K562 (cell line): ENCODE data around the gene FMN2. TPM values are rescaled to one million over a fixed set of nuclear protein-coding genes. Genes with fewer than 3 reads are reported as not detected.

Source experiments
- ATAC-seq: fragments of 200-7000 bp; cut with Tn5 transposase; 3 replicates; pipeline ENCODE4 v1.9.1; 2020; ENCODE audit warnings: moderate library complexity
- BruUV-seq: library from RNA; stranded (reverse); fragments of 400-500 nt; replicated peaks from 2 replicates; lab custom pipeline; 2021; lab: Mats Ljungman, UMichigan
- CTCF ChIA-PET: fragments of 300-600 bp; formaldehyde crosslinking; extraction: SDS; loops from one replicate; lab custom pipeline; 2021; ENCODE audit warnings: low intra/inter-chr PET ratio; lab: Yijun Ruan, JAX
- POLR2A ChIA-PET: fragments of 300-600, 350-650 bp; sonication (Branson Sonifier 250); formaldehyde crosslinking; extraction: SDS; loops from one replicate; lab custom pipeline; 2021; ENCODE audit warnings: antibody characterized with exemption, inconsistent platforms; lab: Yijun Ruan, JAX
- DNase-seq, 4 experiments: peaks; one replicate each; pipeline versions ENCODE4 v3.0.0 to v3.0.0-alpha.2; 2011 to 2018; ENCODE audit warnings: low spot score in 3 of 4, mixed read lengths in 3 of 4; ENCODE audit errors: extremely low read depth in 1 of 4
- FAIRE-seq: peaks from 2 replicates; lab custom pipeline; 2011; peaks lifted over from hg19 to GRCh38; lab: Jason Lieb, UNC
- H2AFZ ChIP-seq: 2 replicates; pipeline ENCODE4 v1.6.0; 2011; ENCODE audit warnings: low read depth, low read length, control low read depth, inconsistent platforms
- H3K27ac ChIP-seq: fragments of 200-600 bp; 3 replicates; pipeline ENCODE4 v1.8.0; 2011; ENCODE audit warnings: low read depth, mild to moderate bottlenecking, control low read depth, inconsistent platforms, low read length, moderate library complexity, mixed read lengths; ENCODE audit errors: extremely low read depth
- H3K27me3 ChIP-seq, 2 experiments: fragments of 300-600 bp in 1 of 2; 2 replicates in 1 of 2; 3 replicates in 1 of 2; pipeline versions ENCODE4 v1.6.0 to v1.8.0; 2011; ENCODE audit warnings: inconsistent platforms in 2 of 2, low read length in 2 of 2, mild to moderate bottlenecking in 1 of 2, mixed read lengths in 1 of 2, moderate library complexity in 1 of 2; ENCODE audit not compliant: control insufficient read depth in 2 of 2, insufficient read depth in 2 of 2
- H3K36me3 ChIP-seq: fragments of 300-600 bp; 3 replicates; pipeline ENCODE4 v1.8.0; 2011; ENCODE audit warnings: mild to moderate bottlenecking, low read length, inconsistent platforms; ENCODE audit not compliant: control insufficient read depth, insufficient read depth
- H3K4me1 ChIP-seq, 2 experiments: fragments of 200-600 bp in 1 of 2; replicated peaks in 1 of 2; 2 replicates in 1 of 2; 3 replicates in 1 of 2; pipeline versions ENCODE4 v1.5.1 to v1.8.0; 2011; ENCODE audit warnings: inconsistent platforms in 2 of 2, low read length in 2 of 2, mild to moderate bottlenecking in 1 of 2, mixed read lengths in 1 of 2, moderate library complexity in 1 of 2; ENCODE audit not compliant: control insufficient read depth in 2 of 2, insufficient read depth in 2 of 2
- H3K4me2 ChIP-seq: 2 replicates; pipeline ENCODE4 v1.6.1; 2011; ENCODE audit warnings: low read length, control low read depth, inconsistent platforms, mixed read lengths; ENCODE audit not compliant: insufficient read depth
- H3K4me3 ChIP-seq: fragments of 200-600 bp; sonication (generic), shearing (Covaris generic); 2 replicates; pipeline ENCODE4 v1.5.1; 2016; ENCODE audit warnings: control low read depth, inconsistent platforms
- H3K79me2 ChIP-seq: fragments of 200-600 bp; 3 replicates; pipeline ENCODE4 v1.8.0; 2011; ENCODE audit warnings: low read length, inconsistent platforms; ENCODE audit not compliant: control insufficient read depth, insufficient read depth
- H3K9ac ChIP-seq, 2 experiments: 2 replicates each; pipeline versions ENCODE4 v1.6.0 to v1.6.1; 2011; ENCODE audit warnings: low read depth in 2 of 2, low read length in 2 of 2, control low read depth in 1 of 2, inconsistent platforms in 1 of 2, mild to moderate bottlenecking in 1 of 2, mixed read lengths in 1 of 2; ENCODE audit not compliant: insufficient read depth in 1 of 2
- H3K9me1 ChIP-seq: one replicate; pipeline ENCODE4 v1.6.0; 2011; ENCODE audit warnings: inconsistent platforms, mild to moderate bottlenecking, low read length, moderate library complexity; ENCODE audit not compliant: control insufficient read depth, insufficient read depth
- H3K9me3 ChIP-seq: replicated peaks from 2 replicates; pipeline ENCODE4 v1.5.1; 2011; ENCODE audit warnings: low read depth, low read length, inconsistent platforms; ENCODE audit not compliant: control insufficient read depth, insufficient read depth
- H4K20me1 ChIP-seq: replicated peaks from 2 replicates; pipeline ENCODE4 v1.6.1; 2011; ENCODE audit warnings: low read length, inconsistent platforms, mixed read lengths; ENCODE audit not compliant: control insufficient read depth, insufficient read depth
- BCOR ChIP-seq: fragments of 450-650 bp; IDR thresholded peaks from 2 replicates; pipeline ENCODE4 v1.6.1; 2016
- BRCA1 ChIP-seq, 2 experiments: fragments of 450-650 bp in 1 of 2; sonication (generic) in 1 of 2; formaldehyde crosslinking in 1 of 2; IDR thresholded peaks; 2 replicates each; pipeline versions ENCODE4 v1.5.0 to v1.6.1; 2017 to 2020; ENCODE audit warnings: mild to moderate bottlenecking in 1 of 2, missing genetic modification reagents in 1 of 2
- DNMT1 ChIP-seq: fragments of 450-650 bp; IDR thresholded peaks from 2 replicates; pipeline ENCODE4 v1.6.1; 2016; ENCODE audit warnings: antibody characterized with exemption, mild to moderate bottlenecking
- GABPA ChIP-seq: fragments of 200-800 bp; sonication (Bioruptor generic); conservative IDR thresholded peaks from 2 replicates; pipeline ENCODE4 v1.6.1; 2016; ENCODE audit warnings: low read depth, missing genetic modification characterization, missing compliant biosample characterization
- MCM5 ChIP-seq: fragments of 450-650 bp; IDR thresholded peaks from 2 replicates; pipeline ENCODE4 v1.6.1; 2016; ENCODE audit warnings: low read depth
- PHF21A ChIP-seq: fragments of 450-650 bp; IDR thresholded peaks from 2 replicates; pipeline ENCODE4 v1.6.1; 2017; ENCODE audit warnings: low read depth, borderline replicate concordance
- RBM25 ChIP-seq: fragments of 200-400 bp; formaldehyde crosslinking; IDR thresholded peaks from 2 replicates; pipeline ENCODE4 v1.6.1; 2018; ENCODE audit warnings: low read length, low read depth, moderate library complexity; ENCODE audit not compliant: severe bottlenecking
- RBM39 ChIP-seq: fragments of 200-400 bp; formaldehyde crosslinking; optimal IDR thresholded peaks from 2 replicates; pipeline ENCODE3; 2018; ENCODE audit warnings: low read depth, low read length
- ZFX ChIP-seq: sonication (generic); formaldehyde crosslinking; IDR thresholded peaks from 2 replicates; pipeline ENCODE4 v1.8.0; 2022; ENCODE audit warnings: mild to moderate bottlenecking, missing genetic modification reagents, moderate library complexity
- ZNF121 ChIP-seq: sonication (generic); formaldehyde crosslinking; conservative IDR thresholded peaks from 2 replicates; pipeline ENCODE4 v1.8.0; 2022; ENCODE audit warnings: missing genetic modification reagents
- ZNF707 ChIP-seq: fragments of 250-450 bp; sonication (Bioruptor Pico); conservative IDR thresholded peaks from 2 replicates; pipeline ENCODE4 v1.8.0; 2022; ENCODE audit warnings: inconsistent platforms, mild to moderate bottlenecking, moderate library complexity
- WGBS: fragments of 100-300 bp; shearing (Covaris generic); methylation state at CpG from one replicate; pipeline ENCODE4 v1.1.6; 2016; ENCODE audit warnings: low coverage, mixed read lengths; ENCODE audit not compliant: insufficient coverage; ENCODE audit errors: missing lambda C conversion rate; 5-methylcytosine and 5-hydroxymethylcytosine counted together
- in situ Hi-C: fragments of 300-500 bp; cut with MboI; formaldehyde crosslinking; loops from 4 replicates; pipeline ENCODE4 v1.15.0; 2018; ENCODE audit warnings: inconsistent platforms, mixed read lengths
- intact Hi-C: fragments of 100-400 bp; cut with micrococcal nuclease; formaldehyde crosslinking; loops from 2 replicates; pipeline ENCODE4 v1.14.2; 2022
- polyA plus RNA-seq, 8 experiments: library from polyadenylated mRNA; depleted of rRNA in 4 of 8; stranded (reverse) in 5 of 8; unstranded in 3 of 8; fragments of >200 nt; fragmentation: Nextera tagmentation in 2 of 8; fragmentation: Illumina TruSeq in 1 of 8; extraction: Ambion mirVana in 2 of 8; extraction: Trizol in 1 of 8; gene quantifications; 2 replicates each; pipeline versions ENCODE4 v1.2.1 to v1.2.3, GENCODE V29; 2011 to 2014; ENCODE audit warnings: inconsistent platforms in 1 of 8, missing spikeins in 1 of 8
- total RNA-seq, 7 experiments: library from RNA; depleted of rRNA in 6 of 7; stranded (reverse); fragments of >200 nt in 6 of 7; fragmentation: Illumina TruSeq in 2 of 7; extraction: Trizol in 2 of 7; gene quantifications; 2 replicates each; pipeline versions ENCODE4 v1.2.1 to v1.2.3, GENCODE V29; 2011 to 2021; ENCODE audit warnings: low replicate concordance in 1 of 7
- TF ChIP-seq, protein P1 (sequence below), 2 experiments: fragments of 450-650 bp; IDR thresholded peaks; 2 replicates each; pipeline ENCODE4 v1.6.1; 2018; ENCODE audit warnings: mild to moderate bottlenecking in 2 of 2, low read depth in 1 of 2; ENCODE audit not compliant: partially characterized antibody in 2 of 2

FMN2 gene
- total and polyA plus RNA-seq, 9 of the 15 experiments (the other 6 are each of a cell fraction or from before 2014, with no cell fraction given), result 0.15 to 0.45 (median 0.16) TPM; not detected in 3

DNA sequence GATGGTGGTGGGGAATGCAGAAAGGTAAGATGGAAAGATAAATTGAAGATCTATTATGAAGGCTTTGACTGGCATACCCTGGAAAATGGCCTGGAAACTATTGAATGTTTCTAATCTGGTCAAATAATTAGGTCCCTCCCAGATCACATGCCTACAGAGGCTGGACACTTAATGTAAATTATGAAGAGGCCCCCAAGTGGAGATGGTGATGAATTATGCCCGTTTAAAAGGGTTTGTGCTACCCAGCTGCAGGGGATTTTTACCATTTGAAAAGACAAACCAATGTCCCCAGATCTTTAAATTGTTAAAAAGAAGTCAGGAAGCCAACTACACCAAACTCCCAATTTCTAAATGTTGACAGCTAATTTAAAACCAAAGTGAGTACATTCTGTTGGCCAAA is 35.7 kb upstream of the FMN2 start:
- H3K4me3 ChIP-seq, result no peak overlapping the region
- H3K4me2 ChIP-seq, result no peak overlapping the region
- ATAC-seq (no peak), DNase-seq (no peak), FAIRE-seq (no peak)
- WGBS, result 0% methylated on average over 1 of the region's 1 CpG
- no peaks in the 10 kb centered on the region for H3K4me1 ChIP-seq
- in situ Hi-C loops, result no loop called here
- no peak overlapping the region for H3K9ac ChIP-seq
- H3K36me3 ChIP-seq, result no peaks in the 10 kb centered on the region
- no peaks in the 10 kb centered on the region for H4K20me1 ChIP-seq
- ChIA-PET CTCF (no interaction called here), POLR2A (no interaction called here)
- H3K27me3 ChIP-seq, result no peaks in the 10 kb centered on the region
- BruUV-seq, result no TSS peak
- H3K27ac ChIP-seq, result no peak overlapping the region
- H3K79me2 ChIP-seq, result no peaks in the 10 kb centered on the region
- intact Hi-C loops, result no loop called here
- H3K9me1 ChIP-seq, result no peaks in the 10 kb centered on the region
- H2AFZ ChIP-seq, result no peak overlapping the region
- no peaks in the 10 kb centered on the region for H3K9me3 ChIP-seq
- TF ChIP-seq MCM5, result no peak

DNA sequence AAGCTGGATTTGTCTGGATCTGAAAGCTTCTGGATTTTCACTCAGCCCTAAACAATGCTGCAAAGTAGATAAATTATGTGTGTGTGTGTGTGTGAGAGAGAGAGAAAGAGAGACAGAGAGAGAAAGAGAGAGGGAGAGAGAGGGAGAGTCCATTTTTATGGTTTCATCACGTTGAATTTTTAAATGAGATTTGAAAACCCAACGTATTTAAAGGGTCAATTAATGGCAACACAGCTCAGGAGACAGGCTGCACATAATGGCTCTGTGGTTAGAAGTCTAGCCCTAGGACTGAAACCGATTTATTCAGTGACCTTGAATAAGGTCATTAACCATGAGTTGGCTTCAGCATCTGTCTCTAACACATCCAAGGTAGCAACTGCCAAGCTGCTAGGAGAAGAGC is 35.3 kb upstream of the FMN2 start:
- TF ChIP-seq, protein P1, sequence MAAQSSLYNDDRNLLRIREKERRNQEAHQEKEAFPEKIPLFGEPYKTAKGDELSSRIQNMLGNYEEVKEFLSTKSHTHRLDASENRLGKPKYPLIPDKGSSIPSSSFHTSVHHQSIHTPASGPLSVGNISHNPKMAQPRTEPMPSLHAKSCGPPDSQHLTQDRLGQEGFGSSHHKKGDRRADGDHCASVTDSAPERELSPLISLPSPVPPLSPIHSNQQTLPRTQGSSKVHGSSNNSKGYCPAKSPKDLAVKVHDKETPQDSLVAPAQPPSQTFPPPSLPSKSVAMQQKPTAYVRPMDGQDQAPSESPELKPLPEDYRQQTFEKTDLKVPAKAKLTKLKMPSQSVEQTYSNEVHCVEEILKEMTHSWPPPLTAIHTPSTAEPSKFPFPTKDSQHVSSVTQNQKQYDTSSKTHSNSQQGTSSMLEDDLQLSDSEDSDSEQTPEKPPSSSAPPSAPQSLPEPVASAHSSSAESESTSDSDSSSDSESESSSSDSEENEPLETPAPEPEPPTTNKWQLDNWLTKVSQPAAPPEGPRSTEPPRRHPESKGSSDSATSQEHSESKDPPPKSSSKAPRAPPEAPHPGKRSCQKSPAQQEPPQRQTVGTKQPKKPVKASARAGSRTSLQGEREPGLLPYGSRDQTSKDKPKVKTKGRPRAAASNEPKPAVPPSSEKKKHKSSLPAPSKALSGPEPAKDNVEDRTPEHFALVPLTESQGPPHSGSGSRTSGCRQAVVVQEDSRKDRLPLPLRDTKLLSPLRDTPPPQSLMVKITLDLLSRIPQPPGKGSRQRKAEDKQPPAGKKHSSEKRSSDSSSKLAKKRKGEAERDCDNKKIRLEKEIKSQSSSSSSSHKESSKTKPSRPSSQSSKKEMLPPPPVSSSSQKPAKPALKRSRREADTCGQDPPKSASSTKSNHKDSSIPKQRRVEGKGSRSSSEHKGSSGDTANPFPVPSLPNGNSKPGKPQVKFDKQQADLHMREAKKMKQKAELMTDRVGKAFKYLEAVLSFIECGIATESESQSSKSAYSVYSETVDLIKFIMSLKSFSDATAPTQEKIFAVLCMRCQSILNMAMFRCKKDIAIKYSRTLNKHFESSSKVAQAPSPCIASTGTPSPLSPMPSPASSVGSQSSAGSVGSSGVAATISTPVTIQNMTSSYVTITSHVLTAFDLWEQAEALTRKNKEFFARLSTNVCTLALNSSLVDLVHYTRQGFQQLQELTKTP (IDR thresholded peaks at IDR 0.05; ENCODE audit: low read depth in 1 of 2, partially characterized antibody in 2 of 2), result no peak
- TF ChIP-seq ZNF707 (CRISPR knock-in tag), result no peak
- no peak for TF ChIP-seq ZFX (CRISPR knock-in tag)
- TF ChIP-seq PHF21A, result no peak
- no peak for TF ChIP-seq ZNF121
- TF ChIP-seq BRCA1 (IDR thresholded peaks at IDR 0.05), result no peak
- no peak for TF ChIP-seq BRCA1 (CRISPR knock-in tag; IDR thresholded peaks at IDR 0.05)
- TF ChIP-seq DNMT1, result no peak
- no peak for TF ChIP-seq RBM39
- no peak for TF ChIP-seq RBM25
- TF ChIP-seq BCOR, result no peak
- no peak for TF ChIP-seq GABPA (tag)
- WGBS, result 2% methylated on average over 3 of the region's 3 CpGs
- in situ Hi-C loops, result no loop called here

More for the DNA sequence above, 35.3 kb upstream of the FMN2 start:
- no peaks in the 10 kb centered on the region for H3K9me1 ChIP-seq
- H3K9me3 ChIP-seq, result no peaks in the 10 kb centered on the region
- H3K4me1 ChIP-seq, result no peaks in the 10 kb centered on the region
- no peaks in the 10 kb centered on the region for H3K79me2 ChIP-seq
- CTCF ChIA-PET, result no interaction called here
- DNase-seq (no peak), FAIRE-seq (no peak), ATAC-seq (no peak)
- H3K9ac ChIP-seq, result no peak overlapping the region
- BruUV-seq, result no TSS peak
- H4K20me1 ChIP-seq, result no peaks in the 10 kb centered on the region
- no peaks in the 10 kb centered on the region for H3K36me3 ChIP-seq
- no peak overlapping the region for H3K4me2 ChIP-seq
- no peak overlapping the region for H3K4me3 ChIP-seq
- no peak overlapping the region for H3K27ac ChIP-seq
- intact Hi-C loops, result no loop called here
- POLR2A ChIA-PET, result no interaction called here
- no peak overlapping the region for H2AFZ ChIP-seq
- no peaks in the 10 kb centered on the region for H3K27me3 ChIP-seq
